Common myeloid progenitor, CD34-positive (primary cell): ENCODE data around the gene NETO2.

Source experiments
- CTCF ChIA-PET: fragments of 350-600 bp; sonication (Branson Sonifier 250); formaldehyde crosslinking; loops from one replicate; lab custom pipeline; 2021; ENCODE audit warnings: antibody characterized with exemption; lab: Charles Lee
- POLR2A ChIA-PET: fragments of 350-600 bp; sonication (Branson Sonifier 250); formaldehyde crosslinking; loops from one replicate; lab custom pipeline; 2021; ENCODE audit warnings: antibody characterized with exemption; lab: Charles Lee
- DNase-seq, 3 donors: peaks; one replicate each; pipeline versions ENCODE4 v3.0.0 to v3.0.0-alpha.2; 2013
- H3K27ac ChIP-seq, 2 experiments: 1 replicate in 1 of 2; 2 replicates in 1 of 2; pipeline ENCODE4 v1.7.0; 2013; ENCODE audit warnings: inconsistent platforms in 2 of 2, low read length in 2 of 2, mild to moderate bottlenecking in 2 of 2, low read depth in 1 of 2, moderate library complexity in 1 of 2; ENCODE audit not compliant: severe bottlenecking in 2 of 2, insufficient read depth in 1 of 2, poor library complexity in 1 of 2
- H3K27me3 ChIP-seq, 5 experiments: replicated peaks in 2 of 5; 1 replicate in 3 of 5; 2 replicates in 2 of 5; pipeline versions ENCODE4 v1.6.1 to v1.7.0; 2013; ENCODE audit warnings: low read length in 4 of 5, mild to moderate bottlenecking in 2 of 5, moderate library complexity in 2 of 5, inconsistent platforms in 1 of 5; ENCODE audit not compliant: insufficient read depth in 5 of 5, control insufficient read depth in 4 of 5
- H3K36me3 ChIP-seq, 4 experiments: 1 replicate in 2 of 4; 2 replicates in 2 of 4; pipeline versions ENCODE4 v1.6.1 to v1.7.0; 2013; ENCODE audit warnings: low read length in 3 of 4, control low read depth in 1 of 4, mild to moderate bottlenecking in 1 of 4; ENCODE audit not compliant: control insufficient read depth in 4 of 4, insufficient read depth in 4 of 4
- H3K4me1 ChIP-seq, 4 experiments: 1 replicate in 3 of 4; 2 replicates in 1 of 4; pipeline versions ENCODE4 v1.6.1 to v1.7.1; 2013; ENCODE audit warnings: low read length in 3 of 4, mild to moderate bottlenecking in 3 of 4, control low read depth in 1 of 4, inconsistent platforms in 1 of 4, moderate library complexity in 1 of 4; ENCODE audit not compliant: control insufficient read depth in 4 of 4, insufficient read depth in 4 of 4; ENCODE audit errors: control extremely low read depth in 1 of 4
- H3K4me3 ChIP-seq, 7 experiments: 1 replicate in 4 of 7; 2 replicates in 3 of 7; pipeline versions ENCODE4 v1.5.1 to v1.7.0; 2013; ENCODE audit warnings: mild to moderate bottlenecking in 7 of 7, low read length in 6 of 7, moderate library complexity in 6 of 7, inconsistent platforms in 2 of 7, low read depth in 2 of 7, control low read depth in 1 of 7; ENCODE audit not compliant: insufficient read depth in 4 of 7, control insufficient read depth in 1 of 7; ENCODE audit errors: extremely low read depth in 1 of 7
- H3K9me3 ChIP-seq, 5 experiments: 1 replicate in 4 of 5; 2 replicates in 1 of 5; pipeline versions ENCODE4 v1.6.1 to v1.7.1; 2013; ENCODE audit warnings: low read length in 4 of 5, mild to moderate bottlenecking in 2 of 5, inconsistent platforms in 1 of 5, low read depth in 1 of 5, moderate library complexity in 1 of 5; ENCODE audit not compliant: control insufficient read depth in 4 of 5, insufficient read depth in 2 of 5; ENCODE audit errors: control extremely low read depth in 1 of 5
- WGBS: methylation state at CpG from one replicate; pipeline ENCODE4 v1.1.5; 2013; ENCODE audit not compliant: insufficient coverage; 5-methylcytosine and 5-hydroxymethylcytosine counted together

The NETO2 gene

GRCh38 chr16:47054306-47054705 lies 89.4 kb downstream of the NETO2 start:
- H3K4me3 ChIP-seq: no peak overlapping the region
- 93% methylated on average over 5 of the region's 7 CpGs for WGBS
- no peak overlapping the region for H3K27ac ChIP-seq
- ChIA-PET CTCF (no interaction called here), POLR2A (no interaction called here)
- no peaks in the 10 kb centered on the region for H3K4me1 ChIP-seq
- no peaks in the 10 kb centered on the region for H3K36me3 ChIP-seq
- H3K9me3 ChIP-seq: no peaks in the 10 kb centered on the region
- H3K27me3 ChIP-seq: peaks cover 0 to 12% (median 0%) of the 10 kb centered on the region in 5 experiments
- no peak for DNase-seq

GRCh38 chr16:47053895-47054294 lies 89.8 kb downstream of the NETO2 start:
- DNase-seq: no peak
- no peaks in the 10 kb centered on the region for H3K9me3 ChIP-seq
- H3K27ac ChIP-seq: no peak overlapping the region
- peaks cover 0 to 16% (median 0%) of the 10 kb centered on the region in 5 experiments for H3K27me3 ChIP-seq
- no peaks in the 10 kb centered on the region for H3K36me3 ChIP-seq
- H3K4me3 ChIP-seq: no peak overlapping the region
- 100% methylated on average over 1 of the region's 5 CpGs for WGBS
- ChIA-PET CTCF (no interaction called here), POLR2A (no interaction called here)
- no peaks in the 10 kb centered on the region for H3K4me1 ChIP-seq

GRCh38 chr16:47052666-47053640 lies 90.8 kb downstream of the NETO2 start:
- Histone ChIP-seq H3K4me3 (no peak overlapping the region), H3K36me3 (no peaks in the 10 kb centered on the region), H3K27me3 (peaks cover 0 to 25% (median 0%) of the 10 kb centered on the region in 5 experiments), H3K9me3 (no peaks in the 10 kb centered on the region), H3K4me1 (no peaks in the 10 kb centered on the region), H3K27ac (no peak overlapping the region)
- 95% methylated on average over 10 of the region's 13 CpGs for WGBS
- ChIA-PET POLR2A (interaction anchor here (0.6 kb wide), 1 partner anchor 69 kb away, joined by 3 read pairs; no protein-coding TSS in a partner anchor), CTCF (interaction anchor here (0.7 kb wide), 1 partner anchor 107 kb away, joined by 4 read pairs; no protein-coding TSS in a partner anchor)
- DNase-seq: no peak

GRCh38 chr16:47051031-47051430 lies 92.7 kb downstream of the NETO2 start:
- peaks cover 1 to 8% (median 4%) of the 10 kb centered on the region in 4 experiments for H3K4me1 ChIP-seq
- peaks cover 0 to 31% (median 0%) of the 10 kb centered on the region in 5 experiments for H3K27me3 ChIP-seq
- WGBS: 98% methylated on average over 10 of the region's 10 CpGs
- H3K9me3 ChIP-seq: no peaks in the 10 kb centered on the region
- no peak overlapping the region for H3K27ac ChIP-seq
- POLR2A ChIA-PET: no interaction called here
- no peak for DNase-seq
- H3K4me3 ChIP-seq: no peak overlapping the region
- no peaks in the 10 kb centered on the region for H3K36me3 ChIP-seq
- CTCF ChIA-PET: interaction anchor here (1.3 kb wide), 1 partner anchor 32 kb away, joined by 3 read pairs; no protein-coding TSS in a partner anchor

GRCh38 chr16:47049901-47050583 lies 93.7 kb downstream of the NETO2 start:
- no peaks in the 10 kb centered on the region for H3K9me3 ChIP-seq
- ChIA-PET CTCF (interaction anchor here (1.3 kb wide), 1 partner anchor 31 kb away, joined by 3 read pairs; no protein-coding TSS in a partner anchor), POLR2A (no interaction called here)
- peaks cover 0 to 26% (median 0%) of the 10 kb centered on the region in 5 experiments for H3K27me3 ChIP-seq
- no peaks in the 10 kb centered on the region for H3K36me3 ChIP-seq
- H3K4me1 ChIP-seq: peaks cover 3 to 18% (median 13%) of the 10 kb centered on the region in 4 experiments
- WGBS: 97% methylated on average over 7 of the region's 12 CpGs
- no peak for DNase-seq
- H3K27ac ChIP-seq: no peak overlapping the region
- no peak overlapping the region for H3K4me3 ChIP-seq

GRCh38 chr16:47047524-47048203 lies 96.1 kb downstream of the NETO2 start:
- H3K36me3 ChIP-seq: no peaks in the 10 kb centered on the region
- POLR2A ChIA-PET: no interaction called here
- H3K9me3 ChIP-seq: no peaks in the 10 kb centered on the region
- peaks cover 3 to 20% (median 15%) of the 10 kb centered on the region in 4 experiments for H3K4me1 ChIP-seq
- CTCF ChIA-PET: interaction anchor here (1.0 to 1.5 kb wide), 2 partner anchors 13 to 63 kb away, joined by 3 to 4 read pairs; no protein-coding TSS in a partner anchor
- peaks cover 0 to 23% (median 0%) of the 10 kb centered on the region in 5 experiments for H3K27me3 ChIP-seq
- H3K4me3 ChIP-seq: no peak overlapping the region
- DNase-seq: no peak
- H3K27ac ChIP-seq: no peak overlapping the region
- WGBS: 77% methylated on average over 3 of the region's 5 CpGs
